GM19455 (cell line): Measurements from ENCODE around the gene KCNK18.
"Not testable (repeated sequence)": the region's sequence is repeated elsewhere in the genome, so short reads cannot be mapped to it uniquely, and the experiment has no call there.

Experiments used
- ATAC-seq: cut with Tn5 transposase; IDR thresholded peaks from one replicate; pipeline ENCODE4 v1.9.1; 2021; ENCODE audit not compliant: unreplicated experiment

KCNK18 gene

DNA sequence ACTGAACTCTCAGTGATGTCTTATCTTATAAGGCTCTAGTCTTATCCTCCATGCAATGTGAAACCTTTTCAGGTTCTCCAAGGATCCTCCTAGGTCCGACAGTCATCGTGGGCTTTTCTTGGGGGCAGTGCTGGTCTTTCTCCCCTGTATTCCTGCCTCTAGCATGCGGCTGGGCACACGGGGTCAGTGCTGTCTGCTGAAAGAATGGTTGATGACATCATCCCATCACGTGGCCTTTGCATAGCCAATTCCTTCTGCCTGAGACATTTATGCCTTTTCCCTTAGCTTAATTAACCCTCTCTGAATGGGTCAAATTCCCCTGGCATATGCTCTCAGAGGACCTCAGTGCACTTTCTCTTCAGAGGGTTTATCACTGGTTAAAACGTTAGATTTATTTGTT lies 27.0 kb upstream of the KCNK18 start:
- no peak for ATAC-seq

GRCh38 chr10:117174439-117175214 lies 22.7 kb upstream of the KCNK18 start:
- ATAC-seq, result peak; percentile 91

DNA sequence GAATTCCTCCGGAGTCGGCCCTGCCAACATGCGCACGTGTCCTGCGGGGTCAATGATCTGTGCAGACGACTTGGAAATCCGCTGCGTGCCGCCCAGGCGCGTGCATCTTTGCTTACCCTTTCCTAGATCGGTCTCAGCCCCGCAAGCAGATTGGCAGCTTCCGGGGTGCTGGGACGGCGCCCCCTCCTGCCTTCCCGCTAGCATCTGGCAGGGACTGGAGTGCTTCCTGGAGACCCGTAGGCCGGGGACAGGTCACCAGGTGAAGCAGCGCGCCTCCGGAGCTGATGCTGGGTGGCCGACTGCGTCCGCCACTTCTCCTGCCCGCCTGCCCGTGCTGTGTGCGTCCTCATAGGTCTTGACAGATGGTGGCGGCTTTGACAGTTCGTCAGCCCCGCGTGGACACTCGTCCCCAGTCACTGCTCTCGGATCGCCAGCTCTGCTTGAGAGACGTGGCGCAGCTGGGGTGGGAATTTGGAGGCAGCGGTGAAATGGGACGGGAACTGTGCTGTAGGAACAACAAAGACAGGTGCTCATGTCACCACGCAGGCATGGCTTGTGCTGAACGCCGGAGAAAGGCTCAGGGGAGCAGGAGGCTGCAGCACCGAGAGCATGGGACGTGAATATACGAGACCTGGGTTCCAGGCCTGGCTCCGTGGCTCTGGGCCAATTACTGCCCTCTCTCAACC lies 21.9 kb upstream of the KCNK18 start:
- ATAC-seq, result peak; percentile 49

DNA sequence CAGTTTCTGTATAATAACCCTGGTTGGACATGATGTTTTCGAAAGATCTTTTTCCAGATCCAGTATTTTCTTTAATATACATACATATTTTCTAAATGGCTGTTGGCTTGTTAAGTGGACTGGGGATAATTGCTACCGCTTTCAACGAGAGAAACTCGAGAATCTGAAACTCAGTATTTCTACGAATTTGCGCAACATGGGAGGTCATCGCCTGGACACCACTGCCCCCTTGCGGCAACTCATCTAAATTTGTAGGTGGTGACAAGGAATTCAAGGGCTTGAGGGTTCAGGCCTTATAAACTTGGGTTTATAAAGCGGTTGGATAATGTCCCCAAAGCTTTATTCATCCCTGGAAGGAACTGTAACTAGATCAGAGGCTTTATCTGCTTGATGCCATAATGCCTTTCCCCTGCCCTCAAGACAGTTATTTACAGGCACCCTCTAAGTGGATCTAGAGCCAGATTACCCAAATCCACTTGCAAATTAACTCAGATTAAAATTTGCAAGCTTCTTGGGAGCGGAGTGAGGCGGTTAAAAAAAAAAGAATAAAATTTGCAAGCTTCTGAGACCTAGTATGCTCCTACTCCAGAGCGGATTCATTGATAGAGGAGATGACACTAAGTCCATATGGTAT lies 21.3 kb upstream of the KCNK18 start:
- ATAC-seq, result peak; percentile 49

GRCh38 chr10:117178190-117178589 lies 19.1 kb upstream of the KCNK18 start:
- no peak for ATAC-seq

DNA sequence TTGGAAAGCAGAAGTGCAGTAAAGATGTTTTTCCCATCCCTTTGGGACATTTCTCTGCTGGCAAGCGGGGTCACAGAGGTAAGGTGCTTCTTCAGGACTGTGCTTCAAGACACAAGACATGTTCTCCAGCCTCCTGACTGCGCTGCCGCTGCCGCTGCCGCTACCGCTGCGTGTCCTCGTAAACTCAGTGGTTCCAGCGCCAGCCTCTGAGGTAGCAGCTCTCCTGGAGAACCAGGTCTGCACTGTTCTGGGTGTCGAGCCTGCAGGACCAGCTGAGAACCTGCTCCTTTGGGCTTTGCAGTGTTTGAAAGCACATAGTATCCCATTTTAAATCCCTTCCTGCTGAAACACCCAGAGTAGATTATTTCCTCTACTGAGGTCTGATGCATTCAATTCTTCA lies 13.0 kb upstream of the KCNK18 start:
- no peak for ATAC-seq

DNA sequence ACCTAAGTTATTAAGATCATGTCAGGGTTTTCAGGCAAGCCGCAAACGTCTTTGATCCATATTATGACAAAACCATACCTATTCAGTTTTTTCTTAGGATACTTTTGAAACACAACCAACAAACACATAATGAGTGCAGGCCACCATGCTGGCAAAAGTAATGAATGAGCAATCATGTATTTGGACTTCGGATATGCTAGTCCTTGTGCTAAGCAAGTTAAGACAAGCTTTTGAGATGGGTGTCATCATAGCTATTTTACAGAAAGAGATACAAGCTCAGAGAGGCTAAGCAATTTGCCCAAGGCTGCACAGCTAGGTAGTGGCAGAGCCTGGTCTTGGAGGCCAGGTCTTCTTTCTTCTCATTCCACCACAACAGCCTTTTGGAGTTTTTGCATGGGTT lies 12.5 kb upstream of the KCNK18 start:
- ATAC-seq, result no peak

- not testable (repeated sequence) for ATAC-seq
These were observed 11.5 kb upstream of the KCNK18 start for GRCh38 chr10:117185817-117186216.

GRCh38 chr10:117186832-117187615 lies 10.3 kb upstream of the KCNK18 start:
- ATAC-seq, result no peak

DNA sequence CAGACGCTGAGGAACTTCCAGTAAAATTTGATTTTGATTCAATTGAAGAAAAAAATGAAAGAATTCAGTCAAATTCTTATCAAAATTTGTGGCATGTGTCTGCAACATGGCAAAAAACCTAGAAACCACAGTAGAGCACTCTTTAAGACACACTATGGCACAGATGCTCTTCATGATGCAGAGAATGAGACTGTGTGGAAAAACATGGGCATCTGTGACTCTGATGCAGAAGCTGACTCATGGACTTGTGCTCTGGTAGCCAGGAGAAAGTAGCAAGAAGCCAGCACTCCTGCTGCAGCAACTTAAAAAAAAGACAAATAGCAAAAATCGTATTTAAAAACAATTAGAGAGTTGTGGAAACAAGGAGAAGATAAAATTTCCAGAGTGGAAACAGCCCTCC lies 8.9 kb upstream of the KCNK18 start:
- ATAC-seq, result no peak

DNA sequence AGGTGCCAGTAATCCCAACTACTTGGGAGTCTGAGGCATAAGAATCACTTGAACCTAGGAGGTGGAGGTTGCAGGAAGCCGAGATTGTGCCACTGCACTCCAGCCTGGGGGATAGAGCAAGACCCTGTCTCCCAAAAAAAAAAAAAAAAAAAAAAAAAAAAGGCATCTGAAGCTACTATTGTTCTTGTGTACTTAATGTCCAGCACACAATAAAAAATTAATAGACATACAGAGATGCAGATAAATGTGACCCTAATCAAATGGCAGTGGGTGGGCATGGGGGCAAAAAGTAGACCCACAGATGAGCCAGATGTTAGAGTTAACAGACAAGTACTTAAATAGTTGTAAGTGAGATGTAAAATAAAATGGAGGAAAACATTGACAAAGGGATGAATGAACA lies 7.7 kb upstream of the KCNK18 start:
- ATAC-seq, result no peak

DNA sequence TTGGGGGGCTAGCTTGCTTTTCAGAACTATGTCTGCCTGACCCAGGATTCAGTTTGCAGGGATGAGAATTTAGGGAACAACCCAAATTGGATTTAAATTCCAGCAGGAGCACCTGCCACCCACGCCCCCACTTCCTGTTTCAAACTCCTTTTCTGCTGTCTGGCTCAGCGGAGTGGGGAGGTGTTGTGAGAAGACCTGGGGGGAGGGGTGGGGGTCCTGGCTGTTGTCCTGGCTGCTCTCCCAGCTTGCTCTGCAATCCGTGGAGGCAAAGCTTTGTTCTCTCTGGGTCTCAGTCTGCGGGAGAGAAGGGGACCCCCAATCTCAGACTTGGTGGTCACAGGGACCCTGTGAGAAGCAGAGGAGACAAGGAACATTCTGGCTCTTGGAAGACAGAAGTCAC lies 799 bp downstream of the KCNK18 start:
- no peak for ATAC-seq

- no peak for ATAC-seq
These were observed 4.5 kb downstream of the KCNK18 start for GRCh38 chr10:117201826-117202225.

DNA sequence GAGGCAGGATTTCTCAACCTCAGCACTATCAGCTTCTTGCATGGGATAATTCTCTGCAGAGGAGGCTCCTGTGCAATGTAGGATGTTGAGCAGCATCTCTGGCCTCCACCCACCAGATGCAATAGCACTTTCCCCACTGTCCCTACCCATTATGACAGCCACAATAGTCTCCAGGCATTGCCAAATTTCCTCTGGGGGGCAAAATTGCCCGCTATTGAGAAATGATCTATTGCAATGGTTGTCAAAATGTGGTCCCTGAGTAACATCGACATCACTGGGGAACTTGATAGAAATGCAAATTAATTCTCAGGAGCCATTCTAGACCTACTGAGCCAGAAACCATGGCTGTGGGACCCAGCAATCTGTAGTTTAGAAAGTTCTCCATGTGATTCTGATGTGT lies 7.0 kb downstream of the KCNK18 start:
- ATAC-seq, result no peak

GRCh38 chr10:117212176-117212575 lies 14.9 kb downstream of the KCNK18 start:
- ATAC-seq, result no peak

DNA sequence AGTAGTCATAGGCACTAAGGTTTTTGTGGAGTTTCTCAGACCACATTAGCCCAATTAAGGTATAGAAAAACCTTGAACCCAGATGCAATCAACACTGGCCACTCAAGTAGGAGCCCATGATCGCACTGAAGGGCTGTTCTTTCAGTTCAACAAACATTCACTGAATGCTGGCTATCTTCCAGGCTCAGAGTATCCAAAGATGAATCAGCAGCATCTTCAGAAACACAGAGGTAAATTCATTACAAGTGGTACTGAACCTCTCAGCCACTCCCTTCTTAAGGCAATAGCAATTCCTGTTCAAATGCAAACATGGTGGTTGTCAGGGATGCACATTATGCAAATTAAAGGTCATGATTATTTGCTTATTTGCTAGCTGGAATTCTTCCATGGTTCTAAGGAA lies 17.1 kb downstream of the KCNK18 start:
- ATAC-seq, result no peak

DNA sequence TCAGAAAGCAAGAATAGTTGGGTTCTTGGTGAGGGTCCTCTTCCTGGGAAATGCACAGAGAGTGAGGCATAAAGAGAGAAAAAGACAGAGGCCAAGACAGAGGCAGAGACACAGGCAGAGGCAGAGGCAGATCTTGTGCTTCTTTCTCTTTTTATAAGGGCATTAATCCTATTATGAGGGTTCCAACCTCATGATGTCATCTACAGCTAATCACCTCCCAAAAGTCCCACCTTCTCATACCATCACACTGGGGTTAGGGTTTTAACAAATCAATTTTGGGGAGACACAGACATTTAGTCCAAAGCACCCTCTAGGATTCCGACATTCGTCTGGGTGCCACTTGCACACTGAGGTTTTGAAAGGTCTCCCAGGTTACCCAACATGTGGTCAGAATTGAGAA lies 17.8 kb downstream of the KCNK18 start:
- ATAC-seq, result no peak

GRCh38 chr10:117216028-117216427 lies 18.7 kb downstream of the KCNK18 start:
- no peak for ATAC-seq

DNA sequence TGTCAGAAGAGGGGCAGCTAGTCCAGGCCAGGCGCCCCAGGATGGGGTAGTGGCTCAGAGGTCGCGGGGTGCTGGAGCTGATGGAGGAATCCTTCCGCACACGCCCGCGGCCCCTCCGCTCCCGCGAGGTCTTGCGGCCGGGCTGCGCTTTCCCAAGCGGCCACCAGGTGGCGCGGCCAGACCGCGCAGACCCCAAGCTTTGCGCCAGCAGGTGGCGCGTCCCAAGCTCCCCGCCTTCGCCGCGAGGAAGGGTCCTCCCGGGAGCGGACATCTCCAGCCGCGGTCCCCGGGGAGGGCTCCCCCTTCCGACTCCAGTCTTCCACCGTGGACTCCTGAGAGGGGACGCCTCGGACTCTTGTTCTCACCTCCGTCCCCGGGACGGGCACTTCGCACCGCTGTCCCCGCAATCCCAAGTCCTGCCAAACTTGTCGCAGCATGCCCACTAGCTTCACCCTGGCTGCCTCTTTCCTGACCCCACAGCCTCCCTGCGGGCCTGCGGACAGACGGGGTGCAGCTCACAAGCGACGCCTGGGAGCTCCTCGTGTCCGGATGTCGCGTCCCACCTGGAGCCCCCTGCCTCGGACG lies 19.4 kb downstream of the KCNK18 start:
- peak; percentile 87 for ATAC-seq

GRCh38 chr10:117217196-117217761 lies 20.0 kb downstream of the KCNK18 start:
- ATAC-seq, result peak; percentile 53

DNA sequence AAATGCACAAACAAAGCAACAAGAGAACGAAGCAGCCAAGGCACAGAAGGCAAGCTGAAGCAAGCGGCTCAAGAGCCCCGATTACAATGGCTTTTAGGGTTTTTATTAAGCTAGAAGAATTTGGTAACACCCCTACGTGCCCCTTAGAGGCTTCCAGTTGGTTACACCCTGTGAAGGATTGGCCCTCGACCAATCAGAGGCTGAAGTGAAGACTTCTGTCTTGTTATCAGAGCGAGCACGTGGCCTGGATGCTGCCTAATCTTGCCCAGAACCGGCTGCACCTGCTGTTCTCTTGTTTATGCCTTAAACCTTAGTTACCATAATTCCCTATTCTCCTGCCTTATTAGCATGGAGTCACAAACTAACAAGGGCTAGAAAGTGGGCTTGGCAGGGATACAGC lies 21.4 kb downstream of the KCNK18 start:
- ATAC-seq, result no peak
